PC-3 (cell line): Measurements from ENCODE around the gene PSMD1. TPM values are rescaled to one million over a fixed set of nuclear protein-coding genes. Genes with fewer than 3 reads are reported as not detected.

Source experiments
- ATAC-seq: fragments of 200-7000 bp; cut with Tn5 transposase; 2 replicates; pipeline ENCODE4 v1.9.1; 2020; ENCODE audit warnings: mild to moderate bottlenecking, moderate library complexity
- BruUV-seq: library from RNA; stranded (reverse); fragments of 400-500 nt; replicated peaks from 2 replicates; lab custom pipeline; 2021; lab: Mats Ljungman, UMichigan
- CTCF ChIA-PET: fragments of 300-600 bp; sonication (Branson Sonifier 250); formaldehyde crosslinking; loops from one replicate; lab custom pipeline; 2022; ENCODE audit warnings: antibody characterized with exemption; lab: Charles Lee
- POLR2A ChIA-PET: fragments of 300-600 bp; sonication (Branson Sonifier 250); formaldehyde crosslinking; loops from one replicate; lab custom pipeline; 2022; ENCODE audit warnings: antibody characterized with exemption; ENCODE audit not compliant: unreplicated experiment; lab: Charles Lee
- DNase-seq: peaks from one replicate; pipeline ENCODE4 v3.0.0-alpha.2; 2015
- H2AFZ ChIP-seq: fragments of 300-600 bp; sonication (generic); 2 replicates; pipeline ENCODE4 v1.6.0; 2016; ENCODE audit warnings: antibody characterized with exemption, low read length
- H3F3A ChIP-seq: fragments of 300-600 bp; sonication (generic); one replicate; pipeline ENCODE4 v1.6.0; 2017; ENCODE audit warnings: antibody characterized with exemption, low read length, control low read depth, mild to moderate bottlenecking; ENCODE audit not compliant: unreplicated experiment
- H3K27ac ChIP-seq: fragments of 300-600 bp; sonication (generic); 2 replicates; pipeline ENCODE4 v1.5.1; 2016; ENCODE audit warnings: mild to moderate bottlenecking, low read length
- H3K27me3 ChIP-seq: fragments of 300-600 bp; sonication (generic); 2 replicates; pipeline ENCODE4 v1.6.1; 2016; ENCODE audit warnings: low read length, mixed read lengths
- H3K36me3 ChIP-seq: fragments of 300-600 bp; sonication (generic); 2 replicates; pipeline ENCODE4 v1.6.1; 2016; ENCODE audit warnings: low read depth, mixed run types, low read length, mixed read lengths
- H3K4me1 ChIP-seq: fragments of 300-600 bp; sonication (generic); 2 replicates; pipeline ENCODE4 v1.5.1; 2016; ENCODE audit warnings: low read length; ENCODE audit not compliant: insufficient read depth
- H3K4me2 ChIP-seq: fragments of 300-600 bp; sonication (generic); 2 replicates; pipeline ENCODE4 v1.6.0; 2016; ENCODE audit warnings: low read length
- H3K4me3 ChIP-seq: fragments of 300-600 bp; sonication (generic); 2 replicates; pipeline ENCODE4 v1.5.1; 2016; ENCODE audit warnings: mild to moderate bottlenecking, low read length, mixed read lengths
- H3K79me2 ChIP-seq: fragments of 300-600 bp; sonication (generic); 2 replicates; pipeline ENCODE4 v1.6.1; 2017; ENCODE audit warnings: low read length, mixed read lengths
- H3K9ac ChIP-seq: fragments of 300-600 bp; sonication (generic); 2 replicates; pipeline ENCODE4 v1.6.0; 2016; ENCODE audit warnings: mild to moderate bottlenecking, low read length
- H3K9me2 ChIP-seq: fragments of 300-600 bp; sonication (generic); replicated peaks from 2 replicates; pipeline ENCODE4 v1.6.1; 2016; ENCODE audit warnings: mixed run types, low read length, mixed read lengths
- H3K9me3 ChIP-seq: fragments of 300-600 bp; sonication (generic); 2 replicates; pipeline ENCODE4 v1.6.1; 2016; ENCODE audit warnings: low read length, mixed read lengths
- H4K20me1 ChIP-seq: fragments of 300-600 bp; sonication (generic); 2 replicates; pipeline ENCODE4 v1.6.1; 2016; ENCODE audit warnings: low read length, mixed read lengths
- CTCF ChIP-seq: fragments of 300-600 bp; sonication (generic); conservative IDR thresholded peaks from 2 replicates; pipeline ENCODE4 v1.5.1; 2017; ENCODE audit warnings: antibody characterized with exemption, low read depth, mild to moderate bottlenecking, low read length
- EZH2 ChIP-seq: fragments of 300-600 bp; sonication (generic); IDR thresholded peaks from one replicate; pipeline ENCODE4 v1.6.1; 2017; ENCODE audit warnings: antibody characterized with exemption, mild to moderate bottlenecking, low read length; ENCODE audit not compliant: unreplicated experiment
- EZH2phosphoT487 ChIP-seq: fragments of 300-600 bp; sonication (generic); IDR thresholded peaks from 2 replicates; pipeline ENCODE4 v1.6.1; 2018; ENCODE audit warnings: mild to moderate bottlenecking, antibody characterized with exemption, low read length, borderline replicate concordance
- intact Hi-C: fragments of 100-400 bp; cut with micrococcal nuclease; formaldehyde crosslinking; loops from 2 replicates; pipeline ENCODE4 v1.9.0; 2023
- total RNA-seq: library from RNA; depleted of rRNA; stranded (reverse); fragments of >200 nt; gene quantifications from 2 replicates; pipeline ENCODE4 v1.2.3, GENCODE V29; 2014

The PSMD1 gene
- total RNA-seq, 1 experiment from 2014 or later = 154 TPM

GRCh38 chr2:231053846-231054245 lies 2.8 kb upstream of the PSMD1 start:
- Histone ChIP-seq H3K4me2 (no peak overlapping the region), H3K79me2 (peaks cover 21% of the 10 kb centered on the region), H3K4me1 (peaks cover 9% of the 10 kb centered on the region), H3K4me3 (no peak overlapping the region), H3K27me3 (no peaks in the 10 kb centered on the region), H4K20me1 (peaks cover 12% of the 10 kb centered on the region), H3K9me2 (no peaks in the 10 kb centered on the region), H3K27ac (no peak overlapping the region), H3K9me3 (no peaks in the 10 kb centered on the region), H3K9ac (no peak overlapping the region), H3K36me3 (no peaks in the 10 kb centered on the region), H3F3A (no peaks in the 10 kb centered on the region), H2AFZ (no peak overlapping the region)
- no peak for DNase-seq
- intact Hi-C loops = loop anchor here (1.0 to 5.0 kb wide), 2 partner anchors 54 to 232 kb away; no protein-coding TSS in a partner anchor
- BruUV-seq = no TSS peak
- no peak for TF ChIP-seq EZH2
- TF ChIP-seq EZH2phosphoT487 = no peak
- TF ChIP-seq CTCF = no peak
- POLR2A ChIA-PET = no interaction called here
- no peak for ATAC-seq
- CTCF ChIA-PET = no interaction called here

DNA sequence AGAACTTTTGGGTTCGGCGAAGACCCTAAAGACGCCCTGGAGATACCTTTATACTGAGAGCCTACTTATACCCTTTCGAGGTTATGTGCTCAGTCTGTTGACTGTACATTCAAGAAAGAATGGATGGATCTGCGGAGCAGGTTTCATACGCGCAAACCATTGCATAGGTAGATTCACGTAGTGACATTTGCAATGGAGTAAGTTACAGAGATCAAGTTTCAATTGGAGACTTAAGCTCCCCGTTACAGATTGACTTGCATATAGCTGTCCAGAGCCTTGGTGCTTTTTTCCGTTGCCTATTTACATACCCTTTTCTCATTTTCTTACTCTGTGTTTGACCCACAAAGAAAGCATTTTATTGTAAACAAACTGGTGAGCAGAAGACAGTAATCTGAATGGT lies 923 bp downstream of the PSMD1 start:
- no TSS peak for BruUV-seq
- Histone ChIP-seq H3K9me3 (no peaks in the 10 kb centered on the region), H3K27ac (peak overlapping the region; percentile 80), H3K9me2 (no peaks in the 10 kb centered on the region), H3K79me2 (peaks cover 59% of the 10 kb centered on the region), H3K27me3 (no peaks in the 10 kb centered on the region), H3F3A (no peaks in the 10 kb centered on the region), H3K4me2 (peak overlapping the region; percentile 97), H4K20me1 (peaks cover 44% of the 10 kb centered on the region), H3K4me1 (peaks cover 26% of the 10 kb centered on the region), H3K4me3 (peak overlapping the region; percentile 100), H3K36me3 (peaks cover 17% of the 10 kb centered on the region), H3K9ac (peak overlapping the region; percentile 100), H2AFZ (no peak overlapping the region)
- ChIA-PET POLR2A (interaction anchor here (0.7 kb wide), 1 partner anchor 9 kb away, joined by 3 read pairs; no protein-coding TSS in a partner anchor), CTCF (no interaction called here)
- intact Hi-C loops = loop anchor here (5.0 kb wide), 1 partner anchor 155 kb away; no protein-coding TSS in a partner anchor
- ATAC-seq = peak; percentile 14; the same call in 1 of the 2 replicates
- DNase-seq = peak; percentile 18
- TF ChIP-seq CTCF (no peak), EZH2phosphoT487 (no peak), EZH2 (no peak)

DNA sequence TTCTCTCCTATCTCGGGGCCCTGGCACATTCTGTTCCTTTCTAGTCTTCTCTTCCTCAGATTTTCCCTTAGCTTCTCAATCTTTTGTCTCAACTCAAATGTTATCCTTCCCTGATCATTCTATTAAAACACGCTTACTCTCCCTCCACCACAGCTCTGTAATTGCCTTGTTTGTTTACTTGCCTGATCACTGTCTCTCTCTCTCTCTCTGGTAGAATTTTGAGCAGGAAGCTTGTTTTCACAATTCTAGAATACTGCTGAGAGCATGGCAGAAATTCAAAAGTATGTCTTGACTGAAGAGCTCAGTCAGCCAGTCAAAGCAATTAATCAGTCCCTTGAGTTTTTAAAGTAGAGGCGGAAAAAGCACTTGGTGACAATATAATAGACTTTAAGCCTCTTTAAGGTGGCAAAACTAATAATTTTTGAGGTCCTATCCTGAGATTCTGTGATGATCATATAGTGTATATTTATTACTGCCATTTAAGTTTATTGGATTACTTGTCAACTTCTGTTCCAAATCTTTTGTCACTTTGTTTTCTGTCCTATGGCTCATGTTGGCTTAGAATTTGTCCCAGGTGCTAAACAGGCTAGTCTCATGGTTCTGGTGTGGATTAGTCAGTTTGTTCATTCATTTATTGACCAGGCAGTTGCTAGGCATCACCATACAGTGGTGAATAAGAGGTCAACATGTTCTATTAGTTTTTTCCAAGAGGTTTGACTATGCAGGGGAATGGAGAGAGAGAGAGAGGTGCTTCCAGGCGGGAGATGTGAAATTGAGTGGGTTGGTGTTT lies 2.3 kb downstream of the PSMD1 start:
- H3K4me2 ChIP-seq = peak overlapping the region; percentile 97
- peak; percentile 25 for DNase-seq
- intact Hi-C loops = loop anchor here (5.0 kb wide), 1 partner anchor 157 kb away; no protein-coding TSS in a partner anchor
- CTCF ChIA-PET = no interaction called here
- H3K4me1 ChIP-seq = peaks cover 26% of the 10 kb centered on the region
- no peaks in the 10 kb centered on the region for H3F3A ChIP-seq
- no peaks in the 10 kb centered on the region for H3K9me3 ChIP-seq
- no peak for TF ChIP-seq EZH2
- no peak for TF ChIP-seq CTCF
- no peak for TF ChIP-seq EZH2phosphoT487
- peaks cover 30% of the 10 kb centered on the region for H3K36me3 ChIP-seq
- H3K27me3 ChIP-seq = no peaks in the 10 kb centered on the region
- peaks cover 44% of the 10 kb centered on the region for H4K20me1 ChIP-seq
- no peaks in the 10 kb centered on the region for H3K9me2 ChIP-seq
- ATAC-seq = no peak
- no TSS peak for BruUV-seq
- H2AFZ ChIP-seq = no peak overlapping the region
- peaks cover 73% of the 10 kb centered on the region for H3K79me2 ChIP-seq
- peak overlapping the region; percentile 100 for H3K4me3 ChIP-seq
- H3K9ac ChIP-seq = peak overlapping the region; percentile 100
- no peak overlapping the region for H3K27ac ChIP-seq
- POLR2A ChIA-PET = no interaction called here
